Activated naive CD4-positive, alpha-beta T cell treated with anti-CD3 and anti-CD28 coated beads, Interleukin-2, amount 50 U/mL, for 72 hours (primary cell): Measurements from ENCODE around the gene CBY1. TPM values are rescaled to one million over a fixed set of nuclear protein-coding genes. Genes with fewer than 3 reads are reported as not detected.

ENCODE experiments used
- total RNA-seq, 2 donors: library from RNA; stranded (reverse); gene quantifications; one replicate each; pipeline ENCODE4 v1.2.3, GENCODE V29; 2022

Gene CBY1
- total RNA-seq, 2 donors from 2014 or later = 5.7 to 19.0 TPM

Other genes starting within 250 kb of the CBY1 start
- gene KCNJ4, start 201.4 kb upstream of the CBY1 start, total RNA-seq = not detected
- gene KDELR3, start 188.5 kb upstream of the CBY1 start, total RNA-seq = under 1 TPM; 0.59 to 0.89 TPM
- gene DDX17, start 150.3 kb upstream of the CBY1 start, total RNA-seq = 100 to 1,000 TPM; 382 to 415 TPM
- 10 to 100 TPM; 10.8 to 21.1 TPM for gene DMC1, start 86.5 kb upstream of the CBY1 start, total RNA-seq
- gene FAM227A, start 246 bp upstream of the CBY1 start, total RNA-seq = 1 to 10 TPM in 1 of 2 donors, under 1 TPM in 1; 0.37 to 1.2 TPM
- 100 to 1,000 TPM; 116 to 120 TPM for gene TOMM22, start 25.3 kb downstream of the CBY1 start, total RNA-seq
- gene JOSD1, start 44.3 kb downstream of the CBY1 start, total RNA-seq = 10 to 100 TPM; 70.0 to 79.0 TPM
- 100 to 1,000 TPM; 109 to 142 TPM for gene GTPBP1, start 49.3 kb downstream of the CBY1 start, total RNA-seq
- 100 to 1,000 TPM; 142 to 241 TPM for gene SUN2, start 99.4 kb downstream of the CBY1 start, total RNA-seq
- 1 to 10 TPM; 5.2 to 7.8 TPM for gene DNAL4, start 137.5 kb downstream of the CBY1 start, total RNA-seq
- 1 to 10 TPM in 1 of 2 donors, under 1 TPM in 1; 0.75 to 1.1 TPM for gene NPTXR, start 187.4 kb downstream of the CBY1 start, total RNA-seq
- gene CBX6, start 215.6 kb downstream of the CBY1 start, total RNA-seq = 10 to 100 TPM; 46.9 to 92.6 TPM